Right cardiac atrium (tissue), 5 donors: Measurements from ENCODE around the gene WNK1. TPM values are rescaled to one million over a fixed set of nuclear protein-coding genes. Genes with fewer than 3 reads are reported as not detected.
"Not testable (repeated sequence)": the region's sequence is repeated elsewhere in the genome, so short reads cannot be mapped to it uniquely, and the experiment has no call there.

Experiments used
- ATAC-seq, 2 donors: fragments of 200-7000 bp; cut with Tn5 transposase; one replicate each; pipeline versions ENCODE4 v1.8.0 to v1.9.1; 2020; ENCODE audit warnings: moderate library complexity in 2 of 2, mild to moderate bottlenecking in 1 of 2
- DNase-seq, 3 donors: peaks; one replicate each; pipeline ENCODE4 v3.0.0-alpha.2; 2020
- H3K27ac ChIP-seq: one replicate; pipeline ENCODE4 v1.5.1; 2013; ENCODE audit warnings: mild to moderate bottlenecking, low read length, control low read depth, moderate library complexity
- H3K27me3 ChIP-seq: one replicate; pipeline ENCODE4 v1.6.1; 2013; ENCODE audit not compliant: control insufficient read depth, insufficient read depth
- H3K4me1 ChIP-seq: one replicate; pipeline ENCODE4 v1.6.1; 2013; ENCODE audit warnings: low read length; ENCODE audit not compliant: control insufficient read depth, insufficient read depth
- H3K4me3 ChIP-seq: one replicate; pipeline ENCODE4 v1.5.1; 2013; ENCODE audit warnings: low read length, control low read depth
- H3K9me3 ChIP-seq: one replicate; pipeline ENCODE4 v1.6.1; 2013; ENCODE audit warnings: low read length; ENCODE audit not compliant: control insufficient read depth
- WGBS: extraction: QIAGEN DNeasy Blood & Tissue Kit; methylation state at CpG from one replicate; pipeline ENCODE4 v1.1.7; 2013; 5-methylcytosine and 5-hydroxymethylcytosine counted together
- intact Hi-C, 4 donors: fragments of 100-400 bp; cut with DNase I; formaldehyde crosslinking; loops; one replicate each; pipeline versions ENCODE4 v1.11.0 to v1.14.0; 2022 to 2023
- polyA plus RNA-seq: library from polyadenylated mRNA; stranded (reverse); fragments of 200-250 nt; gene quantifications from one replicate; pipeline ENCODE4 v1.2.3, GENCODE V29; 2013
- total RNA-seq, 4 donors: library from RNA; stranded (reverse); fragmentation: NEBNext Ultra II Directional; extraction: Animal tissue kit (Norgen Biotek cat#: 25700); gene quantifications; one replicate each; pipeline ENCODE4 v1.2.1, GENCODE V29; 2021
- donor health status: healthy with polysubstance abuse.
- donor health status: DM: no; HTN: yes; CAD: no.
- donor health status: DM: no; HTN: no; CAD: no.
- donor health status: DM: no; HTN: yes; CAD: no; lungs with severe emphysema.
- donor health status: DM: yes; HTN: yes; CAD: no.

Gene WNK1
- total and polyA plus RNA-seq, 5 donors, result 88.2 to 319 (median 249) TPM

DNA sequence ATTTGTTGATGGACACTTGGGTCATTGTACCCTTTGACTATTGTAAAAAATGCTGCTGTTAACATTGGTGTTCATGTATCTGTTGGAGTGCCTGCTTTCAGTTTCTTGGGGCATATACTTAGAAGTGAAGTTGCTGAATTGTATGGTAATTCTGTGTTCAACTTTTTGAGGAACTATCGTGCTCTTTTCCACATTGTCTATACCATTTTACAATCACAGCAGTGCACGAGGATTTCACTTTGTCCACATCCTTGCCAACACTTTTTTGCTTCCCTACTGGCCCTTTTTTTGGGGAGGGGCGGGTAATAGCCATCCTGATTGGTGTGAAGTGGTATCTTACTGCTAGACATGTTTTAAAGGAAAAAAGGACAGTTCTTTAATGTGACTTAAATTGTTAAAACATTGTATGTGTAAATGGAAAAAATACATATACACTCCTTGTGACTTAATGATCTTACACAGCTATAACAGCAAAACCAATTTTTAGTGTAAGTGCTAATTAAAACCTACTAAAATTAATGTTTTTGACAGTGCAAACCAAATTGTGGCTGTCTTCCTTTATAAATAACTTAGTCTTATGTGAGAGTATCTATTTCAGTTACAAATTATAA is 52.7 kb downstream of the WNK1 start:
- WGBS, result 64% methylated on average over 3 of the region's 3 CpGs
- no peaks in the 10 kb centered on the region for H3K9me3 ChIP-seq
- no peak for DNase-seq
- H3K27me3 ChIP-seq, result no peaks in the 10 kb centered on the region
- no peak for ATAC-seq
- peaks cover 8% of the 10 kb centered on the region for H3K4me1 ChIP-seq
- intact Hi-C loops, result no loop called here
- no peak overlapping the region for H3K27ac ChIP-seq
- no peak overlapping the region for H3K4me3 ChIP-seq

DNA sequence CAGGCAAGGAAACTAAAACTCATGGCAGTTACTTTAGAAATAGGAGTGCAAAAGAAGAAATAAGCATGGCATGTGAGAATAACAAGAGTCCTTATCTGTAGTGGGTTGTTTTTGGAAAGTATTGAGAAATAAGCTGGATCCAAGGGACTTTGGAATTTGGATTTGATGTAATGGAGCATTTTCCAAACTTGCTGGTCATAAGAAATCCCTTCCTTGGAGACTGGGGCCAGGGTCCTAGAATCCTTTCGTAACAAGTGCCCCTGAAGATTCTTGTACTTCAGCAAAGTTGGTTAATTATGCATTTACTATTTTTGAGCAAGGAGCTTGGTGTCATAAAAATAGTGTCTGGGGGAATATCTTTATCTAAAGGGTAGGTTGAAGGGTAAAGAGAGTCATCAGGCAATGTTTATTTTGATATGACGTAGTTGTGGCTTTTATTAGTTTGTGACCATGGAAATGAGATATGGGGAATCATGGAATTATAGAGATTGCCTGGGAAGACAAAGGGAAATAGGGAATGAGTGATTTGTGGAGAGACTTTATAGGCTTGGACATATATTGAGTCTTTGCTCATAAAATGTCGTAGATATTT is 53.9 kb downstream of the WNK1 start:
- no peaks in the 10 kb centered on the region for H3K9me3 ChIP-seq
- H3K27ac ChIP-seq, result no peak overlapping the region
- peak overlapping the region; percentile 25 for H3K4me3 ChIP-seq
- H3K4me1 ChIP-seq, result peaks cover 5% of the 10 kb centered on the region
- DNase-seq (no peak), ATAC-seq (peak; percentile 53 to 72)
- intact Hi-C loops, result no loop called here
- H3K27me3 ChIP-seq, result no peaks in the 10 kb centered on the region
- 58% methylated on average over 3 of the region's 3 CpGs for WGBS

- DNase-seq (no peak), ATAC-seq (peak in 1 of 2 donors; percentile 21)
- 69% methylated on average over 2 of the region's 2 CpGs for WGBS
- peaks cover 5% of the 10 kb centered on the region for H3K4me1 ChIP-seq
- H3K9me3 ChIP-seq, result no peaks in the 10 kb centered on the region
- H3K27ac ChIP-seq, result no peak overlapping the region
- H3K27me3 ChIP-seq, result no peaks in the 10 kb centered on the region
- intact Hi-C loops, result no loop called here
- H3K4me3 ChIP-seq, result no peak overlapping the region
Measured at GRCh38 chr12:807041-807735, 54.8 kb downstream of the WNK1 start.

DNA sequence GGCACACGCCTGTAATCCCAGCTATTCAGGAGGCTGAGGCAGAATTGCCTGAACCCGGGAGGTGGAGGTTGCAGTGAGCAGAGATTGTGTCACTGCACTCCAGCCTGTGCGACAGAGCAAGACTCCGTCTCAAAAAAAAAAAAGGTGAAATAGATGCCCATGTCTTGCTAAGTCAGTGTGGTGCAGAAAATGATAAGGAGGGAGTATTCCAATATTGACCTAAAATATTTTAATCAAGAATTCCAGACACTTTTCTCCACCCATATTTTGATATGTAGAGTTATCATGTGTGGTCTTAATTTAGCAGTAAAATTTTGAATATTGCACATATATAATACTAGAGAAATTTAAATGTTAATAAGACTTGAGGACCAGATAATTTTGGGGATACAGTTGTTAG is 57.7 kb downstream of the WNK1 start:
- Histone ChIP-seq H3K4me1 (peaks cover 4% of the 10 kb centered on the region), H3K27me3 (no peaks in the 10 kb centered on the region), H3K9me3 (no peaks in the 10 kb centered on the region), H3K4me3 (no peak overlapping the region), H3K27ac (no peak overlapping the region)
- intact Hi-C loops, result loop anchor here in 3 of 4 donors (5.0 to 10.0 kb wide), 4 partner anchors 55 to 238 kb away; partner anchors contain the start of gene WNK1 (in 3 of the 3)
- DNase-seq, result no peak
- ATAC-seq, result no peak
- 60% methylated on average over 4 of the region's 4 CpGs for WGBS

DNA sequence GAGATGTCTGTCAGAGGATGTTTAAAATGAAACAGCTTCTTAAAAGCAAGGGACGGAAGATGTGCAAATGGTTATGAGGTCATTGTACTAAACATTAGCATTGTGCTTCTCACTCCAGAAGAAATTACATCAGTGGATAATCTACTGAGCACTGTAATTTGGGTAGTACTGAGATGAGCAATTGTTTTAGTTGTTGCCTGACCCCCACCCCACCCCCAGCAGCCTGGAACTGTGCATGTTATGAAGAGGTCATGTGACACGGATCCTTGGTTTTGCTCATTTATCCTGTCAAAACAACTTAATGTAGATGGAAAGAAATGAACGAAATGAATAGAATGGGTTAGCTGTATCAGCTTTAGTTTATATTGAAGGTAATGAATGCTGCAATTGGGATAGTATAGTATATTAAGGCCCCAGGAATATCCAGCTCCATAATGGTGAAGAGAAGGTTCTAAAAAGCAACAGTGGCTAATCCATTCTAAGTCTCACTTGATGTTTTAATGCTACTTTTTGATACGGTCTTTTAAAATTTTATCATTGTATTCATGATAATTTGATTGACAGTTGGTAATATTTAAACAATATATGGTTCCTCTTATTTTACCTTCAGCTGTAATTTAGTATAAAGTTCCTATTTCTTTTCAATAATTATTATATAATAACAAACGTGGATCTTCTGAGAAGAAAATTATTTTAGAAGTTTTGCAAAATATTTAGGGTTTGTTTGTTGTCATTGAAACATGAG is 58.5 kb downstream of the WNK1 start:
- H3K4me1 ChIP-seq, result peaks cover 3% of the 10 kb centered on the region
- no peak for DNase-seq
- H3K27me3 ChIP-seq, result no peaks in the 10 kb centered on the region
- no peaks in the 10 kb centered on the region for H3K9me3 ChIP-seq
- H3K4me3 ChIP-seq, result no peak overlapping the region
- WGBS, result 44% methylated on average over 5 of the region's 5 CpGs
- intact Hi-C loops, result loop anchor here in 3 of 4 donors (5.0 to 10.0 kb wide), 4 partner anchors 56 to 239 kb away; partner anchors contain the start of gene WNK1 (in 3 of the 3)
- peak in 1 of 2 donors; percentile 33 for ATAC-seq
- H3K27ac ChIP-seq, result no peak overlapping the region

GRCh38 chr12:812950-813349 is 60.6 kb downstream of the WNK1 start:
- 94% methylated on average over 2 of the region's 2 CpGs for WGBS
- no peak overlapping the region for H3K27ac ChIP-seq
- no peaks in the 10 kb centered on the region for H3K27me3 ChIP-seq
- no peak overlapping the region for H3K4me3 ChIP-seq
- no peaks in the 10 kb centered on the region for H3K9me3 ChIP-seq
- intact Hi-C loops, result loop anchor here in 3 of 4 donors (5.0 to 10.0 kb wide), 4 partner anchors 58 to 241 kb away; partner anchors contain the start of gene WNK1 (in 3 of the 3)
- ATAC-seq (no peak), DNase-seq (no peak)
- H3K4me1 ChIP-seq, result peaks cover 3% of the 10 kb centered on the region

DNA sequence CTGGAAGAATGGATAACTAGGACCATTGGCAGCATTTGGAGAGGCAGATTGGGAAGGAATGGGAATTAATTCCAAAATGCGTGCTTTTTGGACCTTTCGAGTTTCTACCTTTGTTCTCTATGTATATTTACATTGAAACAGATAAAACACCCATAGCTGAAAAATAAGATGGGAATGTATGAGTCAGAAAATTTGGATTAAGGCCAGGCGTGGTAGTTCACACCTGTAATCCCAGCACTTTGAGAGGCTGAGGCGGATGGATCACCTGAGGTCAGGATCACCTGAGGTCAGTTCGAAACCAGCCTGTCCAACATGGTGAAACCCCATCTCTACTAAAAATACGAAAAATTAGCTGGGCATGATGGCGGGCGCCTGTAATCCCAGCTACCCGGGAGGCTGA is 65.1 kb downstream of the WNK1 start:
- not testable (repeated sequence) for H3K9me3 ChIP-seq, H3K27ac ChIP-seq, H3K4me1 ChIP-seq, DNase-seq, ATAC-seq, H3K4me3 ChIP-seq, H3K27me3 ChIP-seq
- WGBS, result 83% methylated on average over 9 of the region's 9 CpGs
- intact Hi-C loops, result loop anchor here (5.0 to 10.0 kb wide), 4 partner anchors 63 to 245 kb away; partner anchors contain the start of gene WNK1 (in 4 of the 4)

DNA sequence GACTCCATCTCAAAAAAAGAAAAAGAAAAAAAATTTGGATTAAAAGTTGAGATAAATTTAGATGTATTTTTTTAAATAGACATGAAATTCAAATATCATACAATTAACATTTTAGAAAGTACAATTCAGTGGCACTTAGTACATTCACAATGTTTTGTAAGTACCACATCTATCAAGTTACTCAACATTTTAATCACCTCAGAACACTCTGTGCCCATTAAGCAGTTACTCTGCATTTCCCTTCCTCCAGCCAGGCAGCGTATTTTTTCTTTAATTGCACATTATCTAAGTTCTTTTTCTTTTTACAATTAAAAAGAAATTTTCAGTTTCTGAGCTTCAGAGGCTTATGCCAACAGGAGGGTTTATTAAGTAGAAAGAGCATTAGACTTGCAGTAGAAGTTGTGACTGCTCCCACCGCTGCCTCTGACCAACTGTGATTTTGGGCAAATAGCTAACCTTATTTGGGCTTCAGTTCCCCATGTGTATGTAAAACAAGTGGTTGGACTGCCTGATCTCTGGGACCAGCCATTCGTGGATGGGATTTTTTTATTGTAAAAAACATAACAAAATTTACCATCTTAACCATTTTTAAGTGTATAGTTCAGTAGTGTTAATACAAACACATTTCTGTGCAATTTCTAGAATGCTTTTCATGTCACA is 65.7 kb downstream of the WNK1 start:
- no peak for ATAC-seq
- no peak for DNase-seq

GRCh38 chr12:818733-819132 is 66.4 kb downstream of the WNK1 start:
- no peak for DNase-seq
- Histone ChIP-seq H3K27me3 (no peaks in the 10 kb centered on the region), H3K27ac (no peak overlapping the region), H3K9me3 (no peaks in the 10 kb centered on the region), H3K4me1 (peaks cover 2% of the 10 kb centered on the region), H3K4me3 (no peak overlapping the region)
- WGBS, result 57% methylated on average over 5 of the region's 5 CpGs
- intact Hi-C loops, result loop anchor here (5.0 to 10.0 kb wide), 4 partner anchors 64 to 246 kb away; partner anchors contain the start of gene WNK1 (in 4 of the 4)
- ATAC-seq, result no peak

More for the DNA sequence above, 65.7 kb downstream of the WNK1 start:
- H3K4me1 ChIP-seq, result peaks cover 1% of the 10 kb centered on the region
- intact Hi-C loops, result loop anchor here (5.0 to 10.0 kb wide), 4 partner anchors 63 to 246 kb away; partner anchors contain the start of gene WNK1 (in 4 of the 4)
- no peak overlapping the region for H3K27ac ChIP-seq
- H3K27me3 ChIP-seq, result no peaks in the 10 kb centered on the region
- no peak overlapping the region for H3K4me3 ChIP-seq
- H3K9me3 ChIP-seq, result no peaks in the 10 kb centered on the region
- WGBS, result 80% methylated on average over 3 of the region's 3 CpGs

DNA sequence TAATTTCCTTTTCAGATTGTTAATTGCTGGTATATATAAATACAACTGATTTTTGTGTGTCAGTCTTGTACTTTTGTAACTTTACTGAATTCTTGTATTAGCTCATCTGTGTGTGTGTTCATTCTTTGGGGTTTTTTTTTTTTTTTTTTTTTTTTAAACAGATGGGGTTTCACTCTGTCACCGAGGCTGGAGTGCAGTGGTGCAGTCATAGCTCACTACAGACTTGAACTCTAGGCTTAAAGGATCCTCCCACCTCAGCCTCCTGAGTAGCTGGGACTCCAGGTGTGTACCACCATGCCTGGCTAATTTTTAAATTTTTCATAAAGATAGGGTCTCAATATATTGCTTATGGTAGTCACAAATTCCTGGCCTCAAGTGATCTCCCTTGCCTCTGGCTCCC is 68.0 kb downstream of the WNK1 start:
- DNase-seq (no peak), ATAC-seq (no peak)
- Histone ChIP-seq H3K4me3 (no peak overlapping the region), H3K27me3 (no peaks in the 10 kb centered on the region), H3K27ac (no peak overlapping the region), H3K4me1 (peaks cover 4% of the 10 kb centered on the region), H3K9me3 (no peaks in the 10 kb centered on the region)
- intact Hi-C loops, result no loop called here
- 89% methylated on average over 1 of the region's 1 CpG for WGBS
